GM19193 (cell line): Measurements from ENCODE around the gene NRN1L.
A peak's percentile ranks its signal among the peaks of the same experiment; 100 is the strongest.

Experiments
- POLR2A ChIP-seq: IDR thresholded peaks from 4 replicates; pipeline ENCODE4 v1.6.1; 2011; ENCODE audit not compliant: insufficient read depth, insufficient read length; ENCODE audit errors: extremely low read depth

NRN1L gene

DNA sequence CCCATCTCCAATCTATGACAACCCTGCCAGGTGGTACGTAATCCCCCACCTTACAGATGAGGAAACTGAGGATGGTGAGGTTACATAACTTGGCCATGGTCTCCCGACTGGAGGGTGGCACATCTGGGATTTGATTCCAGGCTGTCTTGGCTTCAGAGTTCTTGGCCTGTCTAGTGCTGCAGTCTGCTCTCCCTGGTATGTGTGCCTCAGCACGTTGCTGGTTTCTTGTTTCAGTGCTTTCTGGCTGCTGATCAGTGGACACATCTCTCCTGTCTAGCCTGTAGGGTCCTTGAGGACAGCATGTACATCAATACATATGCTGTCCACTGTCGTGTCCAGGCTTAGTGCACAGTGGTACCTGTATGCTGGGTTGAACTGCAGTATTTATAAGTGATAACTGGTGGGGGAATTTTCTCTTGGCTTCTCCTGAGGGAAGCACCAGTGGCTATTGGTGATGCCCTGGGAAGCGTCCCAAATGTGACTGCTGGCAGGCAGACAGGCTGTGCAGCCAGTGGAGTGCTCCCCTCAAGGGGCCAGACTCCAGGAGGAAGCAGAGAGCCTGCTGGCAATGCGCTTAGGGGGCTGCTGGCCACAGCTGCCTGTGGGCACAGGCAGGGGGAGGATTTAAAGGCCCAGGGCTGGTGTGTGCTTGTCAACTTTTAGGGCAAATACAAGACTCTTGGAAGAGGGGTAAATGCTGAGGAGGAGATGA lies 32.6 kb downstream of the NRN1L start:
- no peak for TF ChIP-seq POLR2A

DNA sequence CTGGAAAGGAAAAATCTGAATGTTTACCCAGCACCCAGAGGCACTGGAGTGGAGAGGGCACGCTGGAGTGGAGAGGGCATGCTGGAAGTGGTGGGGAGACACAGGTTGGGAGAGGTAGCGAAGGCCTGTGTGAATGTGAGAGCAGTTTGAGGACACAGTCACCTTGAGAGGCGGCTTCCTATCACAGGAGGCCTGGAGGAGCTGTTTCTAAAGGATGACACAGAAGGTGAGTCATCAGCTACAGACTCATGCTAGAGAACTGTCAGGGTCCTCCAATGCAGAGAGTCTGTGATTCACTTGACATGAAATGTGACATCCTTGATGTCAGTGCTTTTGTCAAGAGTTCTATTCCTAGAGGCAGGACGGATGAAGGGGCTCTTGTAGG lies 33.2 kb downstream of the NRN1L start:
- no peak for TF ChIP-seq POLR2A

DNA sequence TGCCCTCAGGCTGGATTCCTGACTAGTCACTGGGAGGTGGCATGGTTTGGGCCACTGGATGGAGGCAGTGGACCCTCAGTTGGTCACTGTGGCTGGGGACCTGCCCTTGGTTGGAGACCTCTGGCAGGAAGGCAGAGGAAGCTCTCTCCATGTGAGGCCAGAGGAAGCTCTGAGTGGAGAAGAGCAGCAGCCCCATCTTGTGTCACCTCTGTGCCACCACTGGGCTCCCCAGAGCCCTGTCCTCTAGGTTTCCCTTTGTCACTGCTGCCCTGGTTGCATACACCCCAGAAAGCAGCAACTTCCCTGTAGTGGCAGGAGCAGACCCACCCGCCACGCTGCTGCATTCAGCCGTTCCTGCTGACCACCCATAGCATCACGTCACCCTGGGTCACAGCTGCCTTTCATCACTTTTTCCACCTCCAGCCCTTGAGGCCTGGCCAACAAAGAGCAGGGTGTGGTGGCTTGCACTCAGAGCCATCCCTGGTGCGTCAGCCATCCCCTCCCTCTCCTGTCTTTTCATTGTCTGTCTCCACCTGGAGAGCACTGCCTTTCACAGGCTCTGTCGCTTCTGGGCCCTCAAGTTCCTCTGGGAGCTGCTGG lies 35.0 kb downstream of the NRN1L start:
- no peak for TF ChIP-seq POLR2A

DNA sequence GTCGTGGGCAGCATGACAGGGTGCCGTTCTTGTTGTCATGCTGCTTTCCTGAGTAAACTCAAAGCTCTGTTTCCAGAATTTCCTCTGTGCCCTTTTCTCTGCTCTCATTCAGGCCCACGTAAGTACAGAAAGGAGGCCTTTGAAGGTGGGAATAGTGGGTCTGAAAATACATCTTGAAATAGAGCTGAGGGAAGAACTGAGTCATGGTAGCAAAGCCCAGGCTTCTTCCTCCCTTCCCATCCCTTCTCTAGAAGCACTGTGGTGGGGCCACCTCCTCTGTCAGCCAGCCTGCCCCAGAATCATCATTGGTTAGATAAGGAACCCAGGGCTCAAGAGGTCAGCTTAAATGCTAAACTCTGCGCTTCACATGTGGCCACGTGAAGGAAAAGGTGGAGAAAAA lies 37.5 kb downstream of the NRN1L start:
- no peak for TF ChIP-seq POLR2A

DNA sequence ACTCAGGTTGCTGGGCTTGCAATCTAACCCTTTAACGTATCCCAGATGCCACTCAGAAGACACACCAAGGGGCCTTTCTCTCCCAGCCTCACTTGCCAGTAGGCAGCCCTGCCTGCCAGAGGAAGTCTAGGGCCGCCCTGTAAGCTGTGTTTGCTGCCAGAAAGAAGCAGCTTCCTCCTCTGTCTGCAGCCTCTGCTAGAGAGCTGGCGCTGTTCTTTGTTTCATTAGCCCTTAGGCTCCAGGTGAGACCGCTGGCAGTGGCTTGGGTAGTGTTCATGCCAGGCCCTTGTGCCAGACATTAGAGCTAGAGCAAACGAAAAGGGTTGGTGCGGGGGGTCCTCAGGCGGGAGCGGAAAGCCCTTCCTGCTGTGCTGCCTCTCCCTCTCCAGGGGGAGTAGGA lies 38.1 kb downstream of the NRN1L start:
- no peak for TF ChIP-seq POLR2A

DNA sequence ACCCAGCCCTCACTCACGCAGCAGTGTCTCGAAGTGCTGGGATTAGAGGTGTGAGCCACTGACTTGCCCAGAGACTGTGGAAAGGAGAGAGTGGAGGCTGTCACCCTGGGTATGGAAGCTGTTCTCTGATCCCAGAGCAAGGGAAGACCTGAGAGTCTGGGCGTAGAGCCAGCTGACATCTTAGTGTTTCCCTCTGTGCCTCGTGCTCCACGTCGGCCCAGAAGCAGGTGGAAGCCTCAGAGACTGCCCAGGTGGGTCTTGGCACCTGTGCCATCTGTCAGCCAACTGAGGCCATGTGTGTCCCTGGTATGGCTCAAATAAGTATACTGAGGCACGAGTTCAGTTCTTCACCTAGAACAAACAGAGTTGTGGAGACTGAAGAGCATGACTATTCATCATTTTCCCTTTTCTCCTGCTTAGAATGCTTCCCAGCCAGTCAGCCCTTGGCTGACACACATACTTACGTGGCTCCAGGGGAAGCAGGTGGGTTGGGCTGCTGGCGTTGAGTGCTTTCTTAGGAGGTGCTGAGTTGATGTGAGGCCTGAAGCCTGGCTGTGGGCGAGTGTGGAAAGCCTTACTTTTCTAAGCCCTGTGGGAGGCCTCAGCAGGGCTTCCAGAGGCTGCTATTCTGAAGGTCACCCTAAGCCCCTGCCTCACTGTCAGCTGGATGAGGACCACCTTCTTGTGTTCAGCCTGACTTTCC lies 38.9 kb downstream of the NRN1L start:
- no peak for TF ChIP-seq POLR2A

DNA sequence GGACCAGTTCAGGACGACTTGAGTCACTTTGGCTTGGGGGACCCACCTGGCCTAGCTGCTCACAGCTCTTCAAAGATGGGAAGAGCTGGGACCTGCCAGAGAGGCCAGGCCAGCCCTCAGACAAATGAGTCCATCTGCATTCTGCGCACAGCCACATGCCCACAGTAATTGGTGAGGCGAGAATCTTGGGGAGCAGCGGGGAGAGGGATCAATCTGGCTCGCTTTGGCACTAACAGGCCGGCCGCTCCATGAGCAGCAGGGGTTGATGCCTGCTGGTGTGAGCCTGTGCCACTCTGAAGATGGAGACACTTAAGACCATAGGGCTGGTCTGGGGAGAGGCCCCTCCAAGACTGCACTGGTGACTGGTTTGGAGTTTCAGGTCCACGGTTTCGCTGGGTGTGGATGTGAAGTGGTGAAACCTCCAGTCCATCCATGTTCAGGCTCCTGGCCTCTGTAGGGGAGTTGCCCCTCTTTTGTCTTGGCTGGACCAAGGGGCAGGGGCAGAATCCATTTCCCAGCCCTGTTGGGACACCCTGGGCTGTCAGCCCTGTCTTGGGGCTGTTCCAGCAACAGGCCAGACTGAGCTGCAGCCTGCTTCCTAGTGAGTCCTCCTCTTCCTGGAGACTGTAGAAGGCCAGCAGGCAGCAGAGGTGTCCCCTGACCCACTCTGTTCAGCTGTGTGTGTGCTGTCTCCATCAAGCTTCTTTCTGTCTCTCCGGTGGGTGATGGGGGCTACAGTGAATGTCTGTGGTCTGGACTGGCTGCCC lies 39.6 kb downstream of the NRN1L start:
- TF ChIP-seq POLR2A: no peak

DNA sequence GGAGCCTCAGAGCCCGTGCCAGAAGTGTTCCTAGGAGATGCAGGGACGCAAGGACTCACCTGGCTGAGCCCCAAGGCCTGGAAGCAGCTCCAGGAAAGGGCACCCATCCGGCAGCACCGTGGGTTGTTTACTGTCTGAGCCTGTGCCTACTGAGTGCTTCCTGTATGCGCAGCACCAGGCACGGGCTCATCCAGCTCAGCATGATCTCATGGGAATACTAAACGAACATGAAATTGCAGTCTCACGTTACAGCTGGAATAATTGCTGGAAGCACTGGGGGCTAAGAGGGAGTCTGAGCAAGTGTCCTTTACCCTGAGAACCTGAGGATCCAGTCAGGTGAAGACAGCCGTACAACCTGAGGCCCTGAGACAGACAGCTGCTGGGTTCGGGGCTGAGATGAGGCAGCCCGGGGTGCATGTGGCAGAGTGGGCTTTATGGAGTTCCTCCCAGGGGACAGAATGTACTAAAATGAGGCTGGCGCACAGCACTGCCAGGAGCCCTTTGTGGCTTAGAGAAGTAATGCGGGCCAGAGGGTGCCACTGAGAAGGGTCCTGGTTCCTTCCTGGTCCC lies 41.6 kb downstream of the NRN1L start:
- no peak for TF ChIP-seq POLR2A

DNA sequence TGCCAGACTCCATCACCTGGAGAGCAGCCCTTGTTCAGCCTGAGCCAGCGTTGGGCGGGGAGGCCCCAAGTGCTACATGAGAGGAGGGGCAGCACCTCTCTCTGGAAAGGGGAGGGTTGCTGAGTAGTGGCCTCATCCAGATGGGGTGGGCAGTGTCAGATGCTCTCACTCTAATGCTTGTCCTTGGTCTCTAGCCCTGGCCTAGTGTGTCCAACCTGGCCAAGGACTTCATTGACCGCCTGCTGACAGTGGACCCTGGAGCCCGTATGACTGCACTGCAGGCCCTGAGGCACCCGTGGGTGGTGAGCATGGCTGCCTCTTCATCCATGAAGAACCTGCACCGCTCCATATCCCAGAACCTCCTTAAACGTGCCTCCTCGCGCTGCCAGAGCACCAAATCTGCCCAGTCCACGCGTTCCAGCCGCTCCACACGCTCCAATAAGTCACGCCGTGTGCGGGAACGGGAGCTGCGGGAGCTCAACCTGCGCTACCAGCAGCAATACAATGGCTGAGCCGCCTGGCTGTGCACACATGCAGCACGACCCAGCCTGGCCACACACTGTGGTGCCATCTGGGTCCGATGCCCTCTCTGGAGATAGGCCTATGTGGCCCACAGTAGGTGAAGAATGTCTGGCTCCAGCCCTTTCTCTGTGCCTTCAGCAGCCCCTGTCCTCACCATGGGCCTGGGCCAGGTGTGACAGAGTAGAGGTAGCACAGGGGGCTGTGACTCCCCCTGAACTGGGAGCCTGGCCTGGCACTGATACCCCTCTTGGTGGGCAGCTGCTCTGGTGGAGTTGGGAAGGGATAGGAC lies 42.7 kb downstream of the NRN1L start:
- TF ChIP-seq POLR2A: no peak

DNA sequence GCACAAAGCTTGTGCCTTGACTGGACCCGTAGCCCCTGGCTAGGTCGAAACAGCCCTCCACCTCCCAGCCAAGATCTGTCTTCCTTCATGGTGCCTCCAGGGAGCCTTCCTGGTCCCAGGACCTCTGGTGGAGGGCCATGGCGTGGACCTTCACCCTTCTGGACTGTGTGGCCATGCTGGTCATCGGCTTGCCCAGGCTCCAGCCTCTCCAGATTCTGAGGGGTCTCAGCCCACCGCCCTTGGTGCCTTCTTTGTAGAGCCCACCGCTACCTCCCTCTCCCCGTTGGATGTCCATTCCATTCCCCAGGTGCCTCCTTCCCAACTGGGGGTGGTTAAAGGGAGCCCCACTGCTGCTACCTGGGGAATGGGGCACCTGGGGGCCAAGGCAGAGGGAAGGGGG lies 43.5 kb downstream of the NRN1L start:
- no peak for TF ChIP-seq POLR2A

DNA sequence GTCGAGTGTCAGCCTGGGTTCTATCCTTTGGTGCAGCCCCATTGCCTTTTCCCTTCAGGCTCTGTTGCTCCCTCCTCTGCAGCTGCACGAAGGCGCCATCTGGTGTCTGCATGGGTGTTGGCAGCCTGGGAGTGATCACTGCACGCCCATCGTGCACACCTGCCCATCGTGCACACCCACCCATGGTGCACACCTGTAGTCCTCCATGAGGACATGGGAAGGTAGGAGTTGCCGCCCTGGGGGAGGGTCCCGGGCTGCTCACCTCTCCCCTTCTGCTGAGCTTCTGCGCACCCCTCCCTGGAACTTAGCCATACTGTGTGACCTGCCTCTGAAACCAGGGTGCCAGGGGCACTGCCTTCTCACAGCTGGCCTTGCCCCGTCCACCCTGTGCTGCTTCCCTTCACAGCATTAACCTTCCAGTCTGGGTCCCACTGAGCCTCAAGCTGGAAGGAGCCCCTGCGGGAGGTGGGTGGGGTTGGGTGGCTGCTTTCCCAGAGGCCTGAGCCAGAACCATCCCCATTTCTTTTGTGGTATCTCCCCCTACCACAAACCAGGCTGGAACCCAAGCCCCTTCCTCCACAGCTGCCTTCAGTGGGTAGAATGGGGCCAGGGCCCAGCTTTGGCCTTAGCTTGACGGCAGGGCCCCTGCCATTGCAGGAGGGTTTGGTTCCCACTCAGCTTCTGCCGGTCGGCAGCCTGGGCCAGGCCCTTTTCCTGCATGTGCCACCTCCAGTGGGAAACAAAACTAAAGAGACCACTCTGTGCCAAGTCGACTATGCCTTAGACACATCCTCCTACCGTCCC lies 44.1 kb downstream of the NRN1L start:
- peak; percentile 30 for TF ChIP-seq POLR2A

DNA sequence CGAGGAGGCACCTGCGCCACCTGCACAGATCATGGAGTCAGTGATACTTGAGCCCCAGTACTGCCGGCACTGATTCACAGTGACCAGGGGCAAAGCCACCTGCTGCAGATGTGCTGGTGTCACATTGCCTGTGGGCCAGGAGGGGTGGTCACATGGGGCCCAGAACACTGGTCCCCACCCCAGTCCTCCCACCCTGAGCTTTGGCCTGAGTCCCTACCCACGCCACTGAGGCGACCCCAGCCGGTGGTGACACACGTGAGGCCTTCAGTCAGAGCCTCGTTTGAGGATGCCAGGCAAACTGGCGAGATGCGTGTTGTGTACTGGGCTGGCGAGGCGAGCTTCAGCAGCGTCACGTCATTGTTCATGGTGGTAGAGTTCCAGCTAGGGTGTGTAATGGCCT lies 45.5 kb downstream of the NRN1L start:
- TF ChIP-seq POLR2A: no peak

DNA sequence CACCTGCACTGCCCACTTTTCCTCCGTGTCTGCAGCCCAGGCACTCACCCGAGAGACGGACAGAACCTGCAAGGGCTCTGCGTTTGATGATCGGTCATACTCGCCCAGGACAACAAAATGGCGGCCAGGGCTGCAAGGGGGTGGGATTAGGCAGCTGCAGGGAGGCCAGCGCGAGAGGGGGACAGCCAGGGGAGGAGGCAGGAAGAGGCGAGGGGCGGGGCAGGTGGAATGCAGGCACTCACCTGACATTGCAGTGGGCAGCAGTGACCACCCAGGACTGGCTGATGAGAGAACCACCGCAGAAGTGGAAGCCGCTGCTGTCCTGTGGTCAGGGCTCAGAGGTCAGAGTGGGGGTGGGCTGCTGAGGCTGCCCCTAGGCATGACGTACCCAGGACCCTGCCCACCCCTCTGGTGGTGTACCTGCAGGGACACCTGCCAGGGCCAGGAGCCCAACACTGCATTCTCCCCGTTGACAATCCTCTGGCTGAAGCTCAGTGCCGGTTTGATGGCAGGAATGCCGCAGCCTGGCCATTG lies 46.1 kb downstream of the NRN1L start:
- TF ChIP-seq POLR2A: peak; percentile 31

DNA sequence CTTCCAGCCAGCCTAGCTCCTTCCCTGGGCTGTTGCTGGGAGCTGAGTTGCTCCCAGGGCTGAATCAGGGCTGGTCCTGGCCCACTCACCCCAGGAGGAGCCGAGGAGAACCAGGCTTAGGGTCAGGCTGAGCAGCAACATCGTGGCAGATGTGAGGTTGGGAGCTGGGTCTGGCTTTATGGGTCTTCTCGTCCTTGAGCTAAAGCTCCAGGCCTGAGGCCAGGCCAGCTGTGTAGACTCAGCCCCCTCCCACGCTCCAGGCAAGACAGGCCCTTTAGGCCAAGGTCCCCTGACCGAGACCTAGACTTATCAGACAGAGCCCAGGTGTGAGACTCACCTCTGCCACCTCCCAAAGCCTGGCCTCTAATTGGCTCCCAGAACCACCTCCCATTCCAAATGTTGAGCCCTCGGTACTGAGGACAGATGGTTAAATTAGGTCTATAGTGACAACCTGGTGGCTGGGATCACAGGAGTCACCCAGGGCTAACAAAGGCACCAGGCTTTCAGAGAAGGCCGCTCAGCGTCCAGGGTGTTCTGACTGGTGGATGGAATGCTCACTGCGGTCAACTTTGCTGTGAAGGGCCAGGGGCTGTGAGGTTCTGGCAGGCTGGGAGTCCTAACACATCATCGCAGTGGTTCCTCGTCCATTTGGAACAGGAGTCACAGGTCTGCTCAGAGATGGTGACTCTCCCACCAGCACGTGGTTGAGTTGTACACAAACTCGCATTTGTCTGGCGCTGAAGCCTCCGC lies 47.2 kb downstream of the NRN1L start, which contains the start of gene CTRL:
TSS of gene CTRL (minus strand) at position 151 of the 750 bp plus-strand sequence. CDS start at position 141, 10 bp downstream.
- no peak for TF ChIP-seq POLR2A
